Ishikawa (cell line): Measurements from ENCODE around the gene PLD2.
A peak's percentile ranks its signal among the peaks of the same experiment; 100 is the strongest.

Source experiments
- CEBPB ChIP-seq: IDR thresholded peaks from 2 replicates; pipeline ENCODE4 v1.6.1; 2012
- CREB1 ChIP-seq: IDR thresholded peaks from 2 replicates; pipeline ENCODE4 v1.6.1; 2012; ENCODE audit warnings: low read depth
- EGR1 ChIP-seq: IDR thresholded peaks from 2 replicates; pipeline ENCODE4 v1.6.1; 2012
- EP300 ChIP-seq: IDR thresholded peaks from 2 replicates; pipeline ENCODE4 v1.6.1; 2012; ENCODE audit warnings: borderline replicate concordance
- FOXM1 ChIP-seq: IDR thresholded peaks from 2 replicates; pipeline ENCODE4 v1.6.1; 2012; ENCODE audit warnings: low read depth, borderline replicate concordance
- MAX ChIP-seq: IDR thresholded peaks from 2 replicates; pipeline ENCODE4 v1.6.1; 2012
- NFIC ChIP-seq: IDR thresholded peaks from 2 replicates; pipeline ENCODE4 v1.6.1; 2012
- RAD21 ChIP-seq: IDR thresholded peaks from 2 replicates; pipeline ENCODE4 v1.6.1; 2012; ENCODE audit warnings: low read depth
- REST ChIP-seq: IDR thresholded peaks from 2 replicates; pipeline ENCODE4 v1.6.1; 2012; ENCODE audit warnings: low read depth, mild to moderate bottlenecking
- TAF1 ChIP-seq: IDR thresholded peaks from 2 replicates; pipeline ENCODE4 v1.6.1; 2012; ENCODE audit warnings: low read depth, mild to moderate bottlenecking
- TCF12 ChIP-seq: IDR thresholded peaks from 2 replicates; pipeline ENCODE4 v1.6.1; 2012; ENCODE audit warnings: low read depth
- TEAD4 ChIP-seq: IDR thresholded peaks from 2 replicates; pipeline ENCODE4 v1.6.1; 2012
- USF1 ChIP-seq: IDR thresholded peaks from 2 replicates; pipeline ENCODE4 v1.6.1; 2012
- YY1 ChIP-seq: IDR thresholded peaks from 2 replicates; pipeline ENCODE4 v1.6.1; 2012; ENCODE audit warnings: low read depth
- ZBTB7A ChIP-seq: IDR thresholded peaks from 2 replicates; pipeline ENCODE4 v1.6.1; 2012; ENCODE audit warnings: low read depth

The PLD2 gene, protein sequence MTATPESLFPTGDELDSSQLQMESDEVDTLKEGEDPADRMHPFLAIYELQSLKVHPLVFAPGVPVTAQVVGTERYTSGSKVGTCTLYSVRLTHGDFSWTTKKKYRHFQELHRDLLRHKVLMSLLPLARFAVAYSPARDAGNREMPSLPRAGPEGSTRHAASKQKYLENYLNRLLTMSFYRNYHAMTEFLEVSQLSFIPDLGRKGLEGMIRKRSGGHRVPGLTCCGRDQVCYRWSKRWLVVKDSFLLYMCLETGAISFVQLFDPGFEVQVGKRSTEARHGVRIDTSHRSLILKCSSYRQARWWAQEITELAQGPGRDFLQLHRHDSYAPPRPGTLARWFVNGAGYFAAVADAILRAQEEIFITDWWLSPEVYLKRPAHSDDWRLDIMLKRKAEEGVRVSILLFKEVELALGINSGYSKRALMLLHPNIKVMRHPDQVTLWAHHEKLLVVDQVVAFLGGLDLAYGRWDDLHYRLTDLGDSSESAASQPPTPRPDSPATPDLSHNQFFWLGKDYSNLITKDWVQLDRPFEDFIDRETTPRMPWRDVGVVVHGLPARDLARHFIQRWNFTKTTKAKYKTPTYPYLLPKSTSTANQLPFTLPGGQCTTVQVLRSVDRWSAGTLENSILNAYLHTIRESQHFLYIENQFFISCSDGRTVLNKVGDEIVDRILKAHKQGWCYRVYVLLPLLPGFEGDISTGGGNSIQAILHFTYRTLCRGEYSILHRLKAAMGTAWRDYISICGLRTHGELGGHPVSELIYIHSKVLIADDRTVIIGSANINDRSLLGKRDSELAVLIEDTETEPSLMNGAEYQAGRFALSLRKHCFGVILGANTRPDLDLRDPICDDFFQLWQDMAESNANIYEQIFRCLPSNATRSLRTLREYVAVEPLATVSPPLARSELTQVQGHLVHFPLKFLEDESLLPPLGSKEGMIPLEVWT

DNA sequence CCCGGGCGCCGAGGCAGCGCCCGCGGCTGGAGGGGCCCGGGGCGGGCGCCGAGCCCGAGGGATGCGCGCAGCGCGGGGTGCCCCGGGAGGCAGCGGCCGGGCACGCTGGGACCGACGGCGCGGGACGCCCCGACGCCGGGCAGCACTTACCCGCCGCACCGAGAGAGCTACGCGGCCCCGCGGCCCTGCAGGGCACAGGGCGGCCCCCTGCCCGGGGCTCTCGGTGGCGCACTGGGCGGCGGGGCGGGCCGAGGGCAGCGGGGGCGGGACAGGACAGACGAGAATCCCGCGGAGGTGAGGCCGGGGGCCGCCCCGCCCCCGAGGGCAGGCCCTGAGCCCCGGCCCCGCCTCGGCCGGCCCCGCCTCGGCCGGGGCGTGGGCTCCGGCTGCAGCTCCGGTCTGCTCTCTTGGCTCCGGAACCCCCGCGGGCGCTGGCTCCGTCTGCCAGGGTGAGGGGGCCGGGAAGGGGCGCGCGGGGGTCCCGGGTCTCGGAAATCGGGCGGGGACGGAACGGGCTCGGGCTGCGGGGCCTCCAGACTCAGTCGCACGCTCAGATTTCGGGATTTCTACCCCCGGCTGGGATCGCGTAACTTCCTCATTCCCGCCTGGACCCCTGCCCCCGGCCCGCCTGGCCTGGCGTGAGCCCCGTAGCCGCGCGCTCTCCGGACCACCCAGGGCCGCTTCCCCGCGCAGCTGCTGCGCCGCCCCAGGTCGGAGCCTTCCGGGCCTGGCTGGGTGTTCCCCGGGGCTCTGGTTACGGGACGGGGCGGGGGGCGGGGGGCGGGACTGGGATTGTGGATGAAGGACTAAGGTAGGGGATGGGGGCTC, at the start of gene PLD2:
TSS of gene PLD2 (plus strand) at position 376 of the 828 bp plus-strand sequence. CDS start 621 bp downstream, outside the sequence.
- TF ChIP-seq TEAD4 (no peak), EGR1 (peak; percentile 34; the same call in 1 of the 2 replicates), TAF1 (peak; percentile 17; the same call in 1 of the 2 replicates), RAD21 (no peak), ZBTB7A (peak; percentile 90), REST (no peak), NFIC (no peak)

DNA sequence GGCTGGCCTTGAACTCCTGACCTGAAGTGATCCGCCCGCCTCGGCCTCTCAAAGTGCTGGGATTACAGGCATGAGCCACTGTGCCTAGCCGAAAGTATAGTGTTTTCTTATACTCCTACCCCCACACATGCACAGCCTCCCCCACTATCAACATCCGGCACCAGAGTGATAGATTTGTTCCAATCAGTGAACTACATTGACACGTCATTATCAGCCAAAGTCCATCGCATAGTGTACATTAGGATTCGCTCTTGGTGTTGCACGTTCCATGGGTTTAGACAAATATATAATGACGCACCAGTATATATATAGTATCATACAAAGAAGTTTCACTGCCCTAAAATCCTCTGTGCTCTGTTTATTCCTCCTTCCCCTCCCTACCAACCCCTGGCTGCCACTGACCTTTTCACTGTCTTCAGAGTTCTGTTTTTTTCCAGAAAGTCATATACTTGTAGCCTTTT, 47.1 kb upstream of the PLD2 start:
- no peak for TF ChIP-seq NFIC
- TF ChIP-seq ZBTB7A, result no peak
- TF ChIP-seq FOXM1, result no peak
- no peak for TF ChIP-seq EP300
- TF ChIP-seq TEAD4, result no peak
- no peak for TF ChIP-seq RAD21
- TF ChIP-seq CEBPB, result no peak
- TF ChIP-seq EGR1, result no peak
- TF ChIP-seq USF1, result no peak
- TF ChIP-seq CREB1, result no peak
- no peak for TF ChIP-seq REST
- no peak for TF ChIP-seq MAX
- TF ChIP-seq TCF12, result no peak
- no peak for TF ChIP-seq TAF1
- TF ChIP-seq YY1, result no peak

- TF ChIP-seq RAD21, result no peak
- TF ChIP-seq TEAD4, result no peak
- no peak for TF ChIP-seq YY1
- no peak for TF ChIP-seq FOXM1
- no peak for TF ChIP-seq USF1
- TF ChIP-seq REST, result no peak
Observed at GRCh38 chr17:4764595-4764994, 42.4 kb upstream of the PLD2 start.
